HG03066 (cell line): ENCODE results near the gene ZNF609.
"Not testable (repeated sequence)": the region's sequence is repeated elsewhere in the genome, so short reads cannot be mapped to it uniquely, and the experiment has no call there.

Source experiments
- ATAC-seq: cut with Tn5 transposase; IDR thresholded peaks from one replicate; pipeline ENCODE4 v1.9.1; 2021; ENCODE audit warnings: low read depth; ENCODE audit not compliant: unreplicated experiment

Gene ZNF609

DNA sequence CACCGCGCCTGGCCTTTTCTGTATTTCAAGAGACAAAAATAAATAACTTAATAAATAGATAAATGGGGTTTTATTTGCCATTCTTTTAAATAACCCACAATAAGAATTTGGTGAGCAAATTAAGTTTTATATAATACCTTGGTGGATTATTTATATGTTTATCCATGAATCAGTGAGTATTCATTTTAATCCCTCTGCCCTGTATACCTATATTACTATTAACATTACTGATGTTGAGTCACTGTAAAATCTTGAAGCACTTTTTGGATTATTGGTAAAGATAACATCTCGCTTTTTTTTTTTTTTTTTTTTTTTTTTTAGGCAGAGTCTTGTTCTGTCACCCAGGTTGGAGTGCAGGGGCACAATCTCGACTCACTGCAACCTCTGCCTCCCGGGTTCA lies 154.1 kb downstream of the ZNF609 start:
- no peak for ATAC-seq

DNA sequence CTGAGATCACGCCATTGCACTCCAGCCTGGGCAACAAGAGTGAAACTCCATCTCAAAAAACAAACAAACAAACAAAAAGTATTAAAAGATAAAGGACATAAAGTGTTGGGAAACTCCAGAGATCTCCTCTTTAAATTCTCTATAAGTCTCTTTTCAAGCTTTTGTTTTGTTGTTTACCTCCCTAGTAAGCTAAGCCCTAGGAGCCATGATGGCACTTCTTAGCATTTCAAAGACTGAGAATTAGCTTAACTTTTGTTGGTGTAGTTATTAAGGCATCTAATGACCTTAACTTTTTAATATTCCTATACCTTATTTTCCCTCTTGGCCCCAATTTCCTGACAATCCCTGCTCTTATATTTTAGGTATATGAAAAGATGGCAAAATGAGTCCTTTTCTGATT lies 157.3 kb downstream of the ZNF609 start:
- no peak for ATAC-seq

DNA sequence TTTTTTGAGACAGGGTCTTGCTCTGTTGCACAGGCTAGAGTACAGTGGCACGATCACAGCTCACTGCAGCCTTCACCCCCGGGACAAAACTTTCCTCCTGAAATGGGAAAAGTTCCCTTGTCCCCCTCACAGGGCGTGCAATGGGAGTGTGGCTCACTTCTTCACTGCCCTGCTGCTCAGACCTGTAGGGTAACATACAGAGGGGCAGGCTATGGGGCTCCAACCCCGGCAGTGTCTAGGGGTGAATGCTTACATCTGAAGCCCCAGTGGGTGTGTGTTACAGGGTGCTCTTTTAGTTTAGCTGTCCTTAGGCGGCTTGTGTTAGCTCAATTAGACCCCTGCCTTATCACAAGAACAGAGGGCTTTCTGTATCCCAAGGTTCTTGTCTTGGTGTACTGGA lies 157.8 kb downstream of the ZNF609 start:
- ATAC-seq, result no peak

DNA sequence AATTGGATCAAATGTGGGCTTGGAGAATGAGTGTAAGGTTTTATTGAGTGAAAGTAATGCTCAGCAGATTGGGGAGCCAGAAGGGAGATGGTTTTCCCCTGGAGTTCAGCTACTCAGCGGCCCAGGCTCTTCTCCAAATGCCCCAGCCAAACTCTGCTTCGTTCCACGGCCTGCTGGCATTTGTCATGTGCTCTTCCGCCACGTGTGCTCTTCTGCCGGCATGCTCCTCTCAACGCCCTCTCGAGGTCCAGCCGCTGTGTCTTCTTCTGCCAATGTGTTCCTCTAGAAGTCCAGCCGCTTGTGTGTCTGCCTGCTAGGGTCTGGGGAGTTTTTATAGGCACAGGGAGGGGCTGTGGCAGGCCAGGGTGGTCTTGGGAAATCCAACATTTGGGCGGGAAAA lies 158.2 kb downstream of the ZNF609 start:
- ATAC-seq, result no peak

DNA sequence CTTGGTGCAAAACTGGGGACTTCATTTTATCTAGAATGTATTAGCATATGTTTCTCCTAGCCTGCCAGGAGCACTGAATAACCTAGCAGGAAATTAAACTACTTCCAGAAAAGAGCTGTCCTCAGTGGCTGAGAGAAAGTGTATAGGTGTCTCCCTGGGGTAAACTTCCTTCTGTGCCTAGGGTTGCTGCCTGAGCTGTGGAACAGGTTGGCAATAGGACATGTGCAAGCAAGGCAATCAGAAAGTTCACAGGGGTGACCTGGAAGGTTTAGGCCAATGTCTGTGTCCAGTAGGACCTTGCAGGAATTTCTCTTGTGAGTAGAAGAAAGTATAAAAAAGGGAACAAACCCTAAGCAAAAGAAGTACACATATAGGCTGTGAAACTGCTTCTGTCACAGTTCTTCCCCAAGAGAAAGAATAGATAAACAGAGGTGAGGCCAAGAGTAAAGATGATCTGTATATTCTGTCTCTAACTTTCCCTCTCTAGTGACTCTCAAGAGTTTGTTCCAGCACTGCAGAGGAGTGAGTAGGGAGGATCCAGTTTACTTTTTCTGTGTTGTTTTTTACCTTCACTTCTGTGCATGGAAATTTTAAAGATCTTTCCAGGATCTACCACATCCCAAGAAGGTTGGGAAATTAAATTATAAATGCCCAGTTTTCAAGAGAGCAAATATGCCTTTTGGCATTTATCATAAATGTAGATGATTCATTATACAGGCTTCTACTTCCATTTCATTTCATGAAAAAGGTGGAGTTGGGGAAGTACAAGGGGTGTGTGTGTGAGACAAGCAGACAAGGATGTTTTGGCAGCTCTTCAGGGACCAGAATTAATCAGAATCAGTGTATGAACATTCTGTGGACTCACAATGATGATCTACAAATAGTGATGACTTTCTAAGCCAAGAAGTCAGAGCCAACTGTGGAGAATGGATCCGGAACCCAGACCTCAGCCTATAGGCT lies 159.8 kb downstream of the ZNF609 start:
- no peak for ATAC-seq

DNA sequence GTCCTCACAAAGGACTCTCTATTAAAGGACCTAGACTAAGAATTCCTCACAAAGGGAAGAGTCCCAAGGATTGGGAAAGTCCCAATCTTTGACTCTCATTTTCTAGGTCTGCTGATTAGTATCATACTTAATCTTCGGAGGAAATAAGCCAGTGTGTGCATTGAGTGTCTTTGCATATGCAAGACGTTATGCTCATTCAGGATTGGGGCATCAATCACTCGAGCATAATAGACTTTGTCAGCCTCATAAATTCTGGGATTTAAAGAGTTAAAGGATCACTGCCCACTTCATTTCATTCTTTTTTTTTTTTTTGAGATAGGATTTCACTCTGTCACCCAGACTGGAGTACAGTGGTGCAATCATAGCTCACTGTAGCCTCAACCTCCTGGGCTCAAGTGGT lies 160.7 kb downstream of the ZNF609 start:
- ATAC-seq, result no peak

DNA sequence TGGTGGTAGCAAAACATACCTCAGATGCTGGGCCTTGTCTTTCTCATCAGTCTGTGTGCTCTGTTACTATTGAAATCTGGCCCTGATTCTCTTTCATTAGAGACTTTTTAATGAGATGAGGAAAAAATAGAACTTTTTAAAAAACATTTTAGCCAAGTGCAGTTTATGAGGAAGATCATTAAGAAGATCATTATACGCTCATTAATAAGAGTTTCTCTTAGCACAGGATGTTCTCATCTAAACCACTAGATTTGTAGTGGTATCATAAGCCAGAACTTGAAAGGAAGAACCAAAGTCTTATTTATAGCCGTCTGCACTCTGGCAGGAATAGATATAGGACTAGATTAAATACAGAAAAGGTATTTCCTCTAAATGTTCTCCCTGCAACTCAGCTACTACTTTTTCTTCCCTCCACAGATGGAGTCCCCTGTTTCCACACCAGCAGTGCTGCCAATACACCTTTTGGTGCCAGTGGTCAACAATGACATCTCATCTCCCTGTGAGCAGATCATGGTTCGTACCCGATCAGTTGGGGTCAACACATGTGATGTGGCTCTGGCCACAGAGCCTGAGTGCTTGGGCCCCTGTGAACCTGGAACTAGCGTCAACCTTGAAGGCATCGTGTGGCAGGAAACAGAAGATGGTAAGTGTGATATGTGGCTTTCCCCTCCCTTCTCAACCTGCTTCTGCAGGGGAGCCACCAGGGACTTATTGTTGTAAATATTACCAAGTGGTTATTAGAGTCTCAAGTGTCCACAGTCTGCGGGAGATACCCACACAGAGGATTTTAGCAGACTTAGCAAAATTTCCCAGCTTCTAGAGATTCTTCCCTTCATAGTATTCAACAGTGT lies 162.3 kb downstream of the ZNF609 start:
- ATAC-seq, result peak; percentile 52

DNA sequence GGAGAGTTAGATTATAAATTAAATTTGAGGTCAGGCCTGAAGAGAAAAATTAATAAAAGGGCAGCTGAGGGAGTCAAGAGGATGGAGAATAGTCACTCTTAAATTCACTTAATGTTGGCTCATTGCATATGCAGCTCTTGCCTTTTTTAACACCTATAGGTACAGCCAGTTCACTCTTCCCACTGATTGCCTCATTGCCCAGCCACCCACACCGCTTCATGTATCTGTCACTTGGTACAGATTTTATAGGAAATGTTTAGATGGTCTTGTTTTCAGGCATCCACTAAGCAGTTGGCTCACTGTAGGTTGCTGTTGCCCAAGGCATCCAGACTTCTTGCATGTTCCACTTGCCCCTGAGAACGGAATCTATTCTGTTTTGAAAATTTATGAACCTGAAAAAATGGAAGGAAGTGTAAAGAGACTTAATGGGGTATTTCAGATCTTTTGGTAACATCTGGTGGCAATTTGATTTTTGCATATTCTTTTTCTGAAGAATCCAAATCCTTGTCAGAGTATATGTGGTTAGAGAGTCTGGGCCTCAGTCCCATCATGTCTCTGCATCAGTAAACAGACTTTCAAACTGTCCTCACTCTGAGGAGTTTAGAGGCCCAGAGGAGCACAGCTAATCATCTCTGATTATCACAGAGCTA lies 163.1 kb downstream of the ZNF609 start:
- ATAC-seq, result no peak

DNA sequence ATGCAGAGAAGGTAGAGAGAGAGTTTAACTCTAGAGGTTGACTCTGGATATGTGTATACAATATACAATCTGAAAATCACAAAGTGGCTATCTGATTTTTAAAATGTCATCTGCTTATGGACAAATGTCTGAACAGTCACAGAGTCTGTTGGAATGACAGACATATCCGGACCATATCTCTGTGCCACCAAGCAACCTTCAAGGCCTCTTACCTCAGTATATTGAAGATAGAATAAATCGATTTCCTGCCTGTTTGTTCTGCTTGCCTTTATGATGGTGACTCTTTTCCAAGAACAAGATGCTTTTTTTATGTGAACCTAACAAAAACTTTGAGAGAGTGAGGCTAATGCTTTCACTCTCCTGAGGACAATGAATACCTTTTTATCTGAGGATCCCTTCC lies 163.9 kb downstream of the ZNF609 start:
- no peak for ATAC-seq

DNA sequence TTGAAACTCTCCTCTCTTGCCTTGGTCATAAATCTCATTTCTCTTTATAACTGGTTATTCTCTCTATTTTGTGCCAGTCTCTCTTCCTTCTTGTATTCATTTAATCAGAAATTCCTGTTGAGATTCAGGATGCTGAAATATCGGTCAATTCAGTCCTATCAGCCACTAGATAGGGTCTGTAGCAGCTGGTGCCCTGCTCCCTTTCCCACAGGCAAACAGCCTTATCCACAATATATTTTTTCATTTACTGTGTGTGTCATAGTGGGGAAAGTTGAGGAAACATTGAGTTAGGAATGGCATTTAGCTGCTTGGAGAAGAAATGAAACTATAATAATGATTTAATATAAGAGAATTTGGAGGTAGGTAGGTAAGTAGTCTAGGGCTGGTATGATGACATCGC lies 168.7 kb downstream of the ZNF609 start:
- no peak for ATAC-seq

DNA sequence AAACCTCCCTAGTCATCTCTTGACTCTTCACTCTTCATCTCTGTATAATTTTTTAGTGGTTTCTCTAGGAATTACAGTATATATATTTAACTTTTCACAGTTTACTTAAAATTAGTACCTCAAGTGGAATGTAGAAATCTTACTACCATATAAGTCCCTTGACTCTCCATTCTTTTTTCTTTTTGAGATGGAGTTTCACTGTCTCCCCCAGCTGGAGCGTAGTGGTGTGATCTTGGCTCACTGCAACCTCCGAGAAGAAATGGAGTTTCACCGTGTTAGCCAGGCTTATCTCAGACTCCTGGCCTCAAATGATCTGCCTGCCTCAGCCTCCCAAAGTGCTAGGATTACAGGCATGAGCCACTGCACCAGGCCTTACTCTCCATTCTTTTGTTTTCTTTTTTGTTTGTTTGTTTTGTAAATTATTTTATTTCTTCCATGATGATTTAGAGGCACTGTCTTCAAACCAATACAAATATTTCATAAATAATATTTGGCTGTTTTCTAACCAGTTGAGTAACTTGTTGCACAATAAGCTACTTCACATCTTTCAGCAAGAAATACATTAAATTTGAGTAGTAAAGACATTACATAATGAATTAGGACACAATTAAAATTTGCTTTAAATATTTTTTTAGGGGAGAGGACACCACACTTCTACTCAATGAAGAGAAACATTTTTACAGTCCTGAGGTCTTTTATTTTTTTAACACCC lies 170.2 kb downstream of the ZNF609 start:
- no peak for ATAC-seq

DNA sequence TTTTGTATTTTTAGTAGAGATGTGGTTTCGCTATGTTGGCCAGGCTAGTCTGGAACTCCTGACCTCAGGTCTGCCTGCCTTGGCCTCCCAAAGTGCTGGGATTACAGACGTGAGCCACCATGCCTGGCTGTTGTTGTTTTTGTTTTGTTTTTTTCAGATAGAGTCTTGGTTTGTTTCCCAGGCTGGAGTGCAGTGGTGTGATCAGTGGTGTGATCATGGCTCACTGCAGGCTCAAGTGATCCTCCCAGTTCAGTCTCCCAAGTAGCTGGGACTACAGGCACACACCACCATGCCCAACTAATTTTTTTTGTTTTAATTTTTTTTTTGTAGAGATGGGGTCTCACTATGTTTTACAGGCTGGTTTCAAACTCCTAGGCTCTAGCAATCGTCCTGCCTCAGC lies 172.3 kb downstream of the ZNF609 start:
- ATAC-seq, result not testable (repeated sequence)

DNA sequence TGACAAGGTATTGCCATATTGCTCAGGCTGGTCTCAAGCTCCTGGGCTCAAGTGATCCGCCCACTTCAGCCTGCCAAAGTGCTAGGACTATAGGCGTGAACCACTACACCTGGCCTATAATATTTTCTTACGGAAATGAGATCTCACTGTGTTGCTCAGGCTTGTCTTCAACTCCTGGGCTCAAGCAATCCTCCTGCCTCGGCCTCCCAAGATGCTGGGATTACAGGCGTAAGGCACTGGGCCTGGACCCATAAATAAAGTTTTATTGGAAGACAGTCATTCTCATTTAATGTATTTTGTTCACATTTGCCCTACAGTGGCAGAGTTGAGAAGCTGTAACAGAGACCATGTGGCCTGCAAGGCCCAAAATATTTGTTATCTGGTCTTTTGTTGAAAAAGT lies 173.0 kb downstream of the ZNF609 start:
- ATAC-seq, result no peak

DNA sequence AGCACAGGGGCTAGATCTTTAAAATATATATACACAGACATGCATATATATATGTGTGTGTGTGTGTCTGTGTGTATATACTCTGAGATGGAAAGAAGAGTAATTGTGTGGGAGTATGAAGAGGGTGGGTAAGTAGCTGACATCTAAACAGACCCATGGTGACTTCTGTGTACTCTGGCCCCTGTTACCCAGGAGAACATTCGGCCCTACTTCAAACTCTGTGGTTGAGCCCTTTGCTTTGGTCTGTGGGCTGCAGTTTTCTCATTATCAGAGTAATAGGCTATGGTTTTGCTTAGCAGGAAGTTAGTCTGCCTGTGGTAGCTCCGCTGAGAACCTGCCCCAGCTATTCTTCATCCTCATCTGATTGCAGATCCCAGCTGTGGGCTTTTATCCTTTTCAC lies 173.6 kb downstream of the ZNF609 start:
- peak; percentile 85 for ATAC-seq

DNA sequence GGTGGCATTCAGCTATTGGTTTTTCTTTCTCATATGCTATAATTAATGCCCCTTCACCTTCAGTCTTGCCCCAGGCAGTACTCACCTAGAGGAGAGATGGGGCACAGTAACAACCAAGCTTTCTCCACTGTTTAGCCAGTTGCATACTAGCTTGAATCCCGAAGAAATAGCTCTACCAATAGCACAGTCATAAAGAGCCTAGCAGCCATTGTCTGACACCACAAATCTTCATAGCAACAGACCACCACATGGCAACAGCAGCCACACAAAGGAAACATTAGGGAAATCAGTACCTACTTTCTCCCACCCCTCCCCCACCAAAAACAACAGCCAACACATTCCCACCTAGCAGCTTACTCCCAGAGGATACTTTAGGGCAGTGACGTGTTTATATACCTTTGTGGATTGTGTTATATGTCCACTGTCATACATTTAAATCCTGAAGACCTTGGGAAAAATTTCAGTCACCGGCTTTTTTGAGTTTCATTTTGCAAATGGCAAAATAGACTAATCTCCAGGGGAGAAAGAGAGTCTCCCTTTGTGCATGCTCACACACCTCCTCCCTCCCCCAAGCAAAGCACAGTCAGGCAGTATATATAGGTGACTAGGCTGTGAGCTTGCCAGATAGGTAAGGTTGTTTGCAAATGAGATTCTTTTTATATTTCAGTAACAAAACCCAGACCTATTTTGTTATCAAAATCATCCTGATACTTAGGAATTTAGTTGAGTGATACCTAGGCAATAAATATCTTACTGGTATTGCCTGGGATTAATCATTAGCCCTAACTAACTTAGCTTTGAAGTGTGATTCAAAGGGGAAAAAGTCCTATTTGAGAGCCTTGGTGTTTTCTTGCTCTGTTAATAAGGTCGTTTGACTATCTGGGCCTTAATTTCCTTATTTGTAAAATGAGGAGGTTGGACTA lies 174.5 kb downstream of the ZNF609 start:
- peak; percentile 60 for ATAC-seq

DNA sequence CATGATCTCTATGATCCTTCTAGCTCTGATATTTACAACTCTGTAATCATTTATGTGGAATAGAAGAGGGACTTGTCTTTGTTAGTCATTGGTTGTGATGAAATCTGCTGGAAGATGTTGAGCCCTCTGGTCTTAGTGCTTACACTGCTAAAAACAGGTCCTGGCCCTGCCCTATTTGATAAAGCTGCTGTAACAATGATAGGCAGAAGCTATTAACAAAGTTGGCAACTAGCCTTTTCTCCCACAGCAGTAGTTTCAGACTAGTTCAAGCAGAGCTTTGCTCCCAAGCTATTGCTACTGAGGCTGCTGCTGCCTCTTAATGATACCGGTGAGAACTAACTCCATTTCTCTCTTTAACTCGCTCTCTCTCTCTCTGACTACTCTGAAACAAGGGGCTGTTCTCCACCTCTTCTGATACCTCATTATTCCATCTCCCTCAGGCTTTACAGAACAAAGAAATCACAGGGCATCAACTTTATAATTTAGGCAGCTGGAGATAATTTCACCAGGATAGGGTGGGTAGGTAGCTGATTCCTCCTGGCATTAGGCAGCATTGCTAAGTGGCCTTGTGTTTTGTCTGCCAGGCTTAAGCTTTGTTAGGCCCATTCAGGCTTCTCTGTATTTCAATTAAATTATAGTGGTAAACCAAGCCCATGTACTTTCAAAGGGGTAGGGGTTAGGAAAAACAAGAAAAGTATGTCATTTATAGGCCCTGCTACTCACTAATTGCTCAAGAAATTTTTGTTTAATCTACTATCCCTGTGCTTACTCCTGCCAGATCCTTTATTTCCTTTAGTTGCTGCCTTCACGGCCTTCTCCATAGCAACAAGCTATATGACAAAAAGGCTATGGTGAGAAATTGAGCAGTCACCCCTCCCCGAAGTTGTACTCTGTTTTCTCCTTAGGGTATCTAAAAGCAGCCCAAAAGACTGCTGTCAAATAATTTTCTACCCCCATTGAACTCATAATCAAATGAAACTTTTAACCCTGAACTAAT lies 175.4 kb downstream of the ZNF609 start:
- no peak for ATAC-seq

DNA sequence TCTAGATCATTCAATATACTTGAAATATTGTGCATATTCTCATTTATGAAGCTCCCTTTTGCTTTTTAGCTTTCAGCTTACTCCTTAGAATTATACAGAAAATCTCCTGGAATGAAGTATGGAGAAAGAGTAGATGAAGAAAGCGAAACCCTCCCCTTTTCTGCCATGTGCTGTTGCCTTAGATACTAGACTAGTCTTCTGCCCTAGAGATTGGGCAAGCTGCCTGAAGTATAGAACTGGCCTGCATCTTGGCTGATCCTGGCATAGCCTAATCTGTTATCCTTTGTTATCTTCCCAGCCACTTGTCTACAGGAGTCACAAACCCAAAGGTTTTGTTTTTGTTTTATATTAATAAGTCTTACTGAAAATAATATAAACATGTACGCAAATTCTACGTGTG lies 176.2 kb downstream of the ZNF609 start:
- ATAC-seq, result no peak

DNA sequence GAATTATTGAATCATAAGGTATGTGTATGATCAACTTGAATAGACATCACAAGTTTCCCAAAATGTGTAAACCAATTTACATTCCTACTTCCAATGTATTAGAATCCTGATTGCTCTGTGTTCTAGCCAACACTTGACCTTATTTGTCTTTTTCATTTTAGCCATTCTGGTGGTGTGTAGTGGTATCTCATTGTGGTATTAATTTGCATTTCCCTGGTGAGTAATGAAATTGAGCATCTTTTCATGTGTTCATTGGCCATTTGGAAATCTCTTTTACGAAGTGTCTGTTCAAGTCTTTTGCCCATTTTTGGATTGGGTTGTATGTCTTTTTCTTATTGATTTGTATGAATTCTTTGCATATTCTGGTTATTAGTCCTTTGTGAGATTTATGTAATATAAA lies 177.0 kb downstream of the ZNF609 start:
- no peak for ATAC-seq
